ENCODE data around the gene SBF1. TPM values are rescaled to one million over a fixed set of nuclear protein-coding genes. Genes with fewer than 3 reads are reported as not detected.
"Not testable (repeated sequence)": the region's sequence is repeated elsewhere in the genome, so short reads cannot be mapped to it uniquely, and the experiment has no call there.

The SBF1 gene
- total RNA-seq, 5 donors from 2014 or later (not counting 1 experiment from before 2014, with no cell fraction given), result 193 to 318 (median 308) TPM

DNA sequence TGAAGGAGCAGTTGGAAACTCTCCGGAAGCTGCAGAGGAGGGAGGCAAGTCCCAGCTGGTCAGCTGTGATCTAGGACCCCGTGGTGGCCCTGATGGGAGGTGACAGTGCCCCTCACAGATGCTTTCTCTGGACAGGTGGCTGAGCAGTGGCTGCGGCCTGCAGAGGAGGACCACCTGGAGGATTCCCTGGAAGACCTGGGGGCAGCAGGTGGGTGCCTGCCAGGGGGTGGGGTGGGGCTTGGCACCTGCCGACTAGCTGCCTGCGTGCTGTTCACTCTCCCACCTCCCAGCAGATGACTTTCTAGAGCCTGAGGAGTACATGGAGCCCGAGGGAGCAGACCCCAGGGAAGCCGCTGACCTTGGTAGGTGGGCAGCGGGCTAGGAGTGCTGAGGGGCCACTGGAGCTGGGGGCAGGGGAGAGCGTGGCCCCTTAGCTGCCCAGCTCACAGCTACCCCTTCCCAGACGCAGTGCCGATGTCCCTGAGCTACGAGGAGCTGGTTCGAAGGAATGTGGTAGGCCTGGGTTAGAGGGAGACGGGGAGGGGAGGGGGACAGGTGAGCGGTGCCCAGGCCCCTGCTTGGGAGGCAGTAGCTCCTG is 47.5 kb upstream of the SBF1 start:
- H3K27me3 ChIP-seq (replicated peaks in 1 of 2; ENCODE audit: control insufficient read depth in 2 of 2, extremely low read depth in 1 of 2, insufficient read depth in 2 of 2, low read length in 1 of 2), result no peaks in the 10 kb centered on the region
- ChIA-PET POLR2A (interaction anchor here in 1 of 2 donors (0.8 kb wide), 1 partner anchor 16 kb away, joined by 3 read pairs; no protein-coding TSS in a partner anchor), CTCF (interaction anchor here in 1 of 2 donors (1.0 kb wide), 1 partner anchor 52 kb away, joined by 3 read pairs; no protein-coding TSS in a partner anchor)
- WGBS (ENCODE audit: insufficient coverage), result 100% methylated on average over 5 of the region's 15 CpGs
- peaks cover 6 to 24% of the 10 kb centered on the region in 2 experiments for H3K4me1 ChIP-seq (ENCODE audit: control insufficient read depth in 1 of 2, extremely low read depth in 1 of 2, insufficient read depth in 2 of 2, low read length in 2 of 2)
- DNase-seq (no peak), ATAC-seq (replicated peaks in 1 of 4) (no peak)
- H3K27ac ChIP-seq (ENCODE audit: low read length), result no peak overlapping the region
- H3K27me3 Mint-ChIP-seq, result no peaks in the 10 kb centered on the region
- H3K36me3 Mint-ChIP-seq, result peaks cover 3% of the 10 kb centered on the region
- no peaks in the 10 kb centered on the region for H3K9me3 ChIP-seq
- H3K4me3 Mint-ChIP-seq, result no peak overlapping the region
- H3K27ac Mint-ChIP-seq, result peak overlapping the region in 1 of 2 donors; percentile 28
- no peak overlapping the region for H3K4me3 ChIP-seq (ENCODE audit: control insufficient read depth in 1 of 2, extremely low read depth in 1 of 2, low read length in 1 of 2)
- no peaks in the 10 kb centered on the region for H3K9me3 Mint-ChIP-seq
- H3K4me1 Mint-ChIP-seq, result peaks cover 12 to 15% (median 14%) of the 10 kb centered on the region in 3 donors
- peaks cover 43 to 56% of the 10 kb centered on the region in 2 donors for H3K36me3 ChIP-seq (ENCODE audit: control insufficient read depth in 2 of 2, extremely low read depth in 1 of 2, insufficient read depth in 1 of 2, low read length in 1 of 2)

DNA sequence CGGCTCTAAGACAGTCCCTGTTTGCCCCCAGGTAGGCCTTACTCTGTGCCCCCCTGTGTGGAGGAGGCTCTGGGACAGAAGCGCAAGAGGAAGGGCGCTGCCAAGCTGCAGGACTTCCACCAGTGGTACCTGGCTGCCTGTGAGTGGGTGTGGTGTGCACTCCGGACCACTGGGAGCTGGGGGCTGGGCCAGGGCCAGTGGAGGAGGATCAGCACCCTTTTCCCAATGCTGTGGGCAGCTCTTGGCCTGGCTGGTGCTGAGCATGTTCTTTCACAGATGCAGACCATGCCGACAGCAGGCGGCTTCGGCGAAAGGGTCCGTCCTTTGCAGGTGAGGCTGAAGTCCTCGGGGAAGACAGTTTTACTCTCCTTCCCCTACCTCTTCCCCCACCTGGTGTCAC is 46.9 kb upstream of the SBF1 start:
- Histone ChIP-seq H3K27ac (ENCODE audit: low read length) (no peak overlapping the region), H3K27me3 (replicated peaks in 1 of 2; ENCODE audit: control insufficient read depth in 2 of 2, extremely low read depth in 1 of 2, insufficient read depth in 2 of 2, low read length in 1 of 2) (no peaks in the 10 kb centered on the region), H3K36me3 (ENCODE audit: control insufficient read depth in 2 of 2, extremely low read depth in 1 of 2, insufficient read depth in 1 of 2, low read length in 1 of 2) (peaks cover 49 to 61% of the 10 kb centered on the region in 2 donors), H3K4me3 (ENCODE audit: control insufficient read depth in 1 of 2, extremely low read depth in 1 of 2, low read length in 1 of 2) (no peak overlapping the region), H3K4me1 (ENCODE audit: control insufficient read depth in 1 of 2, extremely low read depth in 1 of 2, insufficient read depth in 2 of 2, low read length in 2 of 2) (peaks cover 6 to 18% of the 10 kb centered on the region in 2 experiments), H3K9me3 (no peaks in the 10 kb centered on the region)
- Mint-ChIP-seq H3K9me3 (no peaks in the 10 kb centered on the region), H3K4me1 (peaks cover 6 to 10% (median 9%) of the 10 kb centered on the region in 3 donors), H3K36me3 (peaks cover 3% of the 10 kb centered on the region), H3K4me3 (no peak overlapping the region), H3K27me3 (no peaks in the 10 kb centered on the region), H3K27ac (no peak overlapping the region)
- ChIA-PET CTCF (no interaction called here), POLR2A (no interaction called here)
- ATAC-seq (replicated peaks in 1 of 4) (no peak), DNase-seq (no peak)
- 98% methylated on average over 6 of the region's 10 CpGs for WGBS (ENCODE audit: insufficient coverage)

DNA sequence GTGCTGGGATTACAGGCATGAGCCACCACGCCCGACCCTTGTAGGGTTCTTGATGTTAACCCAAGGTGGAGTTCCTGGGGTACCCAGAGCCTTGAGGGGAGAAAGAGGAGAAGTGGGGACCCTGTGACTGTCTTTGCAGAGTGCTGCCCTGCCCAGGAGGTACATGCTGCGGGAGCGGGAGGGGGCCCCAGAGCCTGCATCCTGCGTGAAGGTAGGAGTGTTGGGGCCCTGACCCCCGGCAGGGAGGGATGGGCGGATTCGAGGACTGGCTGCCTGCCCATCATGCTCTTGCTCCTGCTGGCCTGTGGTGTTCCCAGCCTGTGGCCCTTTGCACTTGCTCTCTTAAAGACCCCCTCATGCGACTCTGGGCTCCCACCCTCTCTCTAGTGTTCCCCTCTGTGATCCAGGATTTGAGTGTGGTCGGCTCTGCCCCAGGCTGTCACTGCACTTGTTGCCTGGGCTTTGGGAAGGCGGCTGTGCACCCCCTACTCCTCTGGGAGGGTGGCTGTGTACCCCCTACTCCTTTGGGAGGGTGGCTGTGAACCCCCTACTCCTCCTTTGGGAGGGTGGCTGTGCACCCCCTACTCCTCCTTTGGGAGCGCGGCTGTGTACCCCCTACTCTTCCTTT is 46.1 kb upstream of the SBF1 start:
- Mint-ChIP-seq H3K27ac (no peak overlapping the region), H3K27me3 (no peaks in the 10 kb centered on the region), H3K36me3 (peaks cover 5% of the 10 kb centered on the region), H3K4me1 (peaks cover 7 to 10% (median 9%) of the 10 kb centered on the region in 3 donors), H3K4me3 (no peak overlapping the region), H3K9me3 (no peaks in the 10 kb centered on the region)
- Histone ChIP-seq H3K27ac (ENCODE audit: low read length) (no peak overlapping the region), H3K27me3 (replicated peaks in 1 of 2; ENCODE audit: control insufficient read depth in 2 of 2, extremely low read depth in 1 of 2, insufficient read depth in 2 of 2, low read length in 1 of 2) (no peaks in the 10 kb centered on the region), H3K9me3 (no peaks in the 10 kb centered on the region), H3K36me3 (ENCODE audit: control insufficient read depth in 2 of 2, extremely low read depth in 1 of 2, insufficient read depth in 1 of 2, low read length in 1 of 2) (peaks cover 50 to 66% of the 10 kb centered on the region in 2 donors), H3K4me3 (ENCODE audit: control insufficient read depth in 1 of 2, extremely low read depth in 1 of 2, low read length in 1 of 2) (no peak overlapping the region), H3K4me1 (ENCODE audit: control insufficient read depth in 1 of 2, extremely low read depth in 1 of 2, insufficient read depth in 2 of 2, low read length in 2 of 2) (peaks cover 6 to 14% of the 10 kb centered on the region in 2 experiments)
- DNase-seq, result no peak
- no peak for ATAC-seq (replicated peaks in 1 of 4)
- 100% methylated on average over 6 of the region's 13 CpGs for WGBS (ENCODE audit: insufficient coverage)
- CTCF ChIA-PET, result no interaction called here
- POLR2A ChIA-PET, result no interaction called here

DNA sequence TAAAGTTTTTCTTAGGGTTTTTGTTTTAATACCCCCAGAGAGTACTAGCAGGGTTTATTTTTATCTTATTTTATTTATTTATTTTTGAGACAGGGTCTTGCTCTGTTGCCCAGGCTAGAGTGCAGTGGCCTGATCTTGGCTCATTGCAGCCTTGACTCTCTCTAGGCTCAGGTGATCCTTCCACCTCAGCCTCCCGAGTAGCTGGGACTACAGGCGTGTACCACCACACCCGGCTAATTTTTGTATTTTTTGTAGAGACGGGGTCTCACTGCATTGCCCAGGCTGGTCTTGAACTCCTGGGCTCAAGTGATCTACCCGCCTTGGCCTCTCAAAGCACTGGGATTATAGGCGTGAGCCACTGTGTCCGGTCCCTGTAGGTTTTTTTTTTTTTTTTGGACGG is 45.3 kb upstream of the SBF1 start:
- CTCF ChIA-PET; H3K36me3 Mint-ChIP-seq; DNase-seq; H3K4me3 Mint-ChIP-seq; H3K27me3 ChIP-seq (replicated peaks in 1 of 2; ENCODE audit: control insufficient read depth in 2 of 2, extremely low read depth in 1 of 2, insufficient read depth in 2 of 2, low read length in 1 of 2); H3K27ac Mint-ChIP-seq; H3K27ac ChIP-seq (ENCODE audit: low read length); H3K27me3 Mint-ChIP-seq; H3K4me3 ChIP-seq (ENCODE audit: control insufficient read depth in 1 of 2, extremely low read depth in 1 of 2, low read length in 1 of 2); H3K9me3 Mint-ChIP-seq; POLR2A ChIA-PET; ATAC-seq (replicated peaks in 1 of 4); H3K9me3 ChIP-seq: not testable (repeated sequence)
- H3K4me1 Mint-ChIP-seq, result peaks cover 11 to 14% (median 13%) of the 10 kb centered on the region in 3 donors
- Histone ChIP-seq H3K36me3 (ENCODE audit: control insufficient read depth in 2 of 2, extremely low read depth in 1 of 2, insufficient read depth in 1 of 2, low read length in 1 of 2) (peaks cover 50 to 66% of the 10 kb centered on the region in 2 donors), H3K4me1 (ENCODE audit: control insufficient read depth in 1 of 2, extremely low read depth in 1 of 2, insufficient read depth in 2 of 2, low read length in 2 of 2) (peaks cover 6 to 14% of the 10 kb centered on the region in 2 experiments)
- 94% methylated on average over 7 of the region's 8 CpGs for WGBS (ENCODE audit: insufficient coverage)

DNA sequence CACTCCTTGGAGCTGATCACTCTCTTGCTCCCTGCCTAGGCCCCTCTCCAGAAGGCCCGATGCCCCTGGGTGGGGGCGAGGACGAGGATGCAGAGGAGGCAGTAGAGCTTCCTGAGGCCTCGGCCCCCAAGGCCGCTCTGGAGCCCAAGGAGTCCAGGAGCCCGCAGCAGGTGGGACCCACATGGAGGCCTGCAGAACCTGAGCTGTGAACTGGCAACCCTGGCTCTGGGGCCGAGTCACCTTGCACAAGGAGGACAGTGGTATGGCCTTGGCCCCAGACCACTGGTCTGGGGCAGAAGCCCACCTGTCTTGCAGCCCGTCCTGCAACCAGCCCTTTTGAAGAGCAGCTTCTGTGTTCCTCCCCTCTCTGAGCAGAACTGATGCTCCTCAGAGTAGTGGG is 44.3 kb upstream of the SBF1 start:
- peaks cover 50 to 71% of the 10 kb centered on the region in 2 donors for H3K36me3 ChIP-seq (ENCODE audit: control insufficient read depth in 2 of 2, extremely low read depth in 1 of 2, insufficient read depth in 1 of 2, low read length in 1 of 2)
- WGBS (ENCODE audit: insufficient coverage), result 99% methylated on average over 8 of the region's 8 CpGs
- POLR2A ChIA-PET, result no interaction called here
- CTCF ChIA-PET, result no interaction called here
- no peaks in the 10 kb centered on the region for H3K27me3 ChIP-seq (replicated peaks in 1 of 2; ENCODE audit: control insufficient read depth in 2 of 2, extremely low read depth in 1 of 2, insufficient read depth in 2 of 2, low read length in 1 of 2)
- Mint-ChIP-seq H3K27ac (no peak overlapping the region), H3K27me3 (no peaks in the 10 kb centered on the region), H3K36me3 (peaks cover 14% of the 10 kb centered on the region), H3K4me3 (no peak overlapping the region), H3K4me1 (peaks cover 10 to 14% (median 13%) of the 10 kb centered on the region in 3 donors), H3K9me3 (no peaks in the 10 kb centered on the region)
- H3K9me3 ChIP-seq, result no peaks in the 10 kb centered on the region
- peaks cover 0 to 4% of the 10 kb centered on the region in 2 experiments for H3K4me1 ChIP-seq (ENCODE audit: control insufficient read depth in 1 of 2, extremely low read depth in 1 of 2, insufficient read depth in 2 of 2, low read length in 2 of 2)
- no peak for ATAC-seq (replicated peaks in 1 of 4)
- H3K27ac ChIP-seq (ENCODE audit: low read length), result no peak overlapping the region
- no peak overlapping the region for H3K4me3 ChIP-seq (ENCODE audit: control insufficient read depth in 1 of 2, extremely low read depth in 1 of 2, low read length in 1 of 2)
- no peak for DNase-seq

DNA sequence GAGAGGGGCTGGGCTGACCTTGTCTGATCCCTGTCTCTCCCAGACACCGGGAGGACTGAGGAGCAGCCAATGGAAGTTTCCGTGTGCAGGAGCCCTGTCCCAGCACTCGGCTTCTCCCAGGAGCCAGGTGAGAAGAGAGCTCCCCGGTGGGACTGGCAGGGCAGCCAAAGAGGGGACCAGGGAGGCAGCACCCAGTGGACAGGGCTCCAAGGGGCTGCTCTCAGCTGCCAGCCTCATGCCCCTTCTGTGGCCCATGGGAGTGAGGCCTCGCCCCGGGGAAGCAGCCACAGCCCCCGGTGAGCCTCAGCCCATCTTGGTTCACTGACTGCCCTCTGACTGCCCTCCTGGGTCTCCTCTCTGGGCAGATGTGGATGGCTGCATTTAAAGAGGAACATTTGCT is 43.8 kb upstream of the SBF1 start:
- DNase-seq (no peak), ATAC-seq (replicated peaks in 1 of 4) (no peak)
- H3K27ac ChIP-seq (ENCODE audit: low read length), result no peak overlapping the region
- H3K9me3 ChIP-seq, result no peaks in the 10 kb centered on the region
- no peaks in the 10 kb centered on the region for H3K9me3 Mint-ChIP-seq
- H3K27me3 Mint-ChIP-seq, result no peaks in the 10 kb centered on the region
- H3K36me3 ChIP-seq (ENCODE audit: control insufficient read depth in 2 of 2, extremely low read depth in 1 of 2, insufficient read depth in 1 of 2, low read length in 1 of 2), result peaks cover 48 to 66% of the 10 kb centered on the region in 2 donors
- ChIA-PET CTCF (no interaction called here), POLR2A (no interaction called here)
- no peak overlapping the region for H3K4me3 Mint-ChIP-seq
- H3K27me3 ChIP-seq (replicated peaks in 1 of 2; ENCODE audit: control insufficient read depth in 2 of 2, extremely low read depth in 1 of 2, insufficient read depth in 2 of 2, low read length in 1 of 2), result no peaks in the 10 kb centered on the region
- peaks cover 12 to 17% (median 12%) of the 10 kb centered on the region in 3 donors for H3K4me1 Mint-ChIP-seq
- 100% methylated on average over 7 of the region's 7 CpGs for WGBS (ENCODE audit: insufficient coverage)
- no peak overlapping the region for H3K4me3 ChIP-seq (ENCODE audit: control insufficient read depth in 1 of 2, extremely low read depth in 1 of 2, low read length in 1 of 2)
- H3K4me1 ChIP-seq (ENCODE audit: control insufficient read depth in 1 of 2, extremely low read depth in 1 of 2, insufficient read depth in 2 of 2, low read length in 2 of 2), result no peaks in the 10 kb centered on the region
- H3K36me3 Mint-ChIP-seq, result peaks cover 14% of the 10 kb centered on the region
- H3K27ac Mint-ChIP-seq, result no peak overlapping the region
